ENCODE results near the gene ZNF586. TPM values are rescaled to one million over a fixed set of nuclear protein-coding genes. Genes with fewer than 3 reads are reported as not detected.
A peak's percentile ranks its signal among the peaks of the same experiment; 100 is the strongest.
"Not testable (repeated sequence)": the region's sequence is repeated elsewhere in the genome, so short reads cannot be mapped to it uniquely, and the experiment has no call there.

Gene ZNF586
- 1.4 TPM for total RNA-seq

GRCh38 chr19:57769345-57770131 is at the start of gene ZNF586:
Gene ZNF586 (plus strand): TSS chr19:57769676. CDS start chr19:57769843, 167 bp downstream.
- Histone ChIP-seq H3K36me3 (peaks cover 11 to 40% of the 10 kb centered on the region in 2 donors), H3K4me1 (no peaks in the 10 kb centered on the region), H3K27me3 (no peaks in the 10 kb centered on the region), H3K27ac (peak within 1 kb of the TSS; percentile 50 to 76), H3K4me3 (peak within 1 kb of the TSS; percentile 78), H3K9me3 (peaks cover 47 to 99% of the 10 kb centered on the region in 2 donors)
- TF ChIP-seq CTCF (IDR thresholded peaks at IDR 0.05): no peak
- intact Hi-C loops (cut with DNase I): no loop called here
- DNase-seq (ENCODE audit: low spot score in 2 of 2): peak; percentile 62 to 88

- no peak for DNase-seq (ENCODE audit: low spot score in 2 of 2)
- no peak overlapping the region for H3K27ac ChIP-seq
- peaks cover 12 to 38% of the 10 kb centered on the region in 2 donors for H3K36me3 ChIP-seq
- intact Hi-C loops (cut with DNase I): no loop called here
- no peaks in the 10 kb centered on the region for H3K4me1 ChIP-seq
- no peaks in the 10 kb centered on the region for H3K27me3 ChIP-seq
- no peak overlapping the region for H3K4me3 ChIP-seq
- no peak for TF ChIP-seq CTCF (IDR thresholded peaks at IDR 0.05)
- peaks cover 72 to 100% of the 10 kb centered on the region in 2 donors for H3K9me3 ChIP-seq
These were observed 49.5 kb upstream of the ZNF586 start for GRCh38 chr19:57719901-57720519.

- Histone ChIP-seq H3K36me3 (peaks cover 12 to 38% of the 10 kb centered on the region in 2 donors), H3K27me3 (no peaks in the 10 kb centered on the region), H3K9me3 (peaks cover 78 to 99% of the 10 kb centered on the region in 2 donors), H3K27ac (no peak overlapping the region), H3K4me1 (no peaks in the 10 kb centered on the region), H3K4me3 (no peak overlapping the region)
- TF ChIP-seq CTCF (IDR thresholded peaks at IDR 0.05): no peak
- intact Hi-C loops (cut with DNase I): no loop called here
- no peak for DNase-seq (ENCODE audit: low spot score in 2 of 2)
These were observed 48.6 kb upstream of the ZNF586 start for GRCh38 chr19:57720878-57721277.

GRCh38 chr19:57738320-57738719 is 31.2 kb upstream of the ZNF586 start:
- H3K27ac ChIP-seq; H3K4me1 ChIP-seq; intact Hi-C loops (cut with DNase I); H3K4me3 ChIP-seq; H3K27me3 ChIP-seq; H3K36me3 ChIP-seq: not testable (repeated sequence)
- peak in 1 of 3 experiments; percentile 43 for TF ChIP-seq CTCF (IDR thresholded peaks at IDR 0.05)
- peaks cover 15 to 65% of the 10 kb centered on the region in 2 donors for H3K9me3 ChIP-seq
- DNase-seq (ENCODE audit: low spot score in 2 of 2): peak in 1 of 2 donors; percentile 65

GRCh38 chr19:57738770-57739169 is 30.7 kb upstream of the ZNF586 start:
- DNase-seq (ENCODE audit: low spot score in 2 of 2); H3K4me1 ChIP-seq; H3K4me3 ChIP-seq; H3K27me3 ChIP-seq; H3K36me3 ChIP-seq; intact Hi-C loops (cut with DNase I); H3K27ac ChIP-seq: not testable (repeated sequence)
- peaks cover 15 to 65% of the 10 kb centered on the region in 2 donors for H3K9me3 ChIP-seq

Data from ascending aorta (tissue), 2 donors.